Activated B cell treated with CpG ODN at 0.5 μM for 24 hours (primary cell): ENCODE results near the gene CNTN4. TPM values are rescaled to one million over a fixed set of nuclear protein-coding genes. Genes with fewer than 3 reads are reported as not detected.

ENCODE experiments used
- ATAC-seq: fragments of 200-7000 bp; cut with Tn5 transposase; one replicate; pipeline ENCODE4 v1.10.0; 2021; ENCODE audit warnings: low read depth, mild to moderate bottlenecking, moderate library complexity
- CTCF ChIA-PET: fragments of 350-600 bp; sonication (Branson Sonifier 250); formaldehyde crosslinking; loops from one replicate; lab custom pipeline; 2021; ENCODE audit warnings: antibody characterized with exemption; lab: Charles Lee
- POLR2A ChIA-PET: fragments of 350-600 bp; sonication (Branson Sonifier 250); formaldehyde crosslinking; loops from one replicate; lab custom pipeline; 2021; ENCODE audit warnings: antibody characterized with exemption; lab: Charles Lee
- DNase-seq: peaks from one replicate; pipeline ENCODE4 v3.0.0; 2022
- H3K27ac Mint-ChIP-seq: one replicate; pipeline ENCODE4 v1.8.0; 2020; ENCODE audit warnings: mixed read lengths
- H3K27me3 Mint-ChIP-seq: one replicate; pipeline ENCODE4 v1.8.0; 2021; ENCODE audit warnings: mixed read lengths
- H3K36me3 Mint-ChIP-seq: one replicate; pipeline ENCODE4 v1.8.0; 2021; ENCODE audit warnings: low read depth, mixed read lengths
- H3K4me1 Mint-ChIP-seq: one replicate; pipeline ENCODE4 v1.8.0; 2021; ENCODE audit warnings: mixed read lengths
- H3K4me3 Mint-ChIP-seq: one replicate; pipeline ENCODE4 v1.8.0; 2020; ENCODE audit warnings: mild to moderate bottlenecking, mixed read lengths
- H3K9me3 Mint-ChIP-seq: one replicate; pipeline ENCODE4 v1.8.0; 2020; ENCODE audit warnings: mixed read lengths
- intact Hi-C: fragments of 100-400 bp; cut with micrococcal nuclease; formaldehyde crosslinking; loops from one replicate; pipeline ENCODE4 v1.15.1; 2024
- total RNA-seq: library from RNA; stranded (reverse); gene quantifications from 2 replicates; pipeline ENCODE4 v1.2.3, GENCODE V29; 2022
- TF ChIP-seq, protein P1 (sequence below): fragments of 200-600 bp; IDR thresholded peaks from one replicate; pipeline ENCODE4 v1.8.0; 2022; ENCODE audit warnings: antibody characterized with exemption, mild to moderate bottlenecking

Gene CNTN4
- total RNA-seq, 1 donor from 2014 or later, result not detected

DNA sequence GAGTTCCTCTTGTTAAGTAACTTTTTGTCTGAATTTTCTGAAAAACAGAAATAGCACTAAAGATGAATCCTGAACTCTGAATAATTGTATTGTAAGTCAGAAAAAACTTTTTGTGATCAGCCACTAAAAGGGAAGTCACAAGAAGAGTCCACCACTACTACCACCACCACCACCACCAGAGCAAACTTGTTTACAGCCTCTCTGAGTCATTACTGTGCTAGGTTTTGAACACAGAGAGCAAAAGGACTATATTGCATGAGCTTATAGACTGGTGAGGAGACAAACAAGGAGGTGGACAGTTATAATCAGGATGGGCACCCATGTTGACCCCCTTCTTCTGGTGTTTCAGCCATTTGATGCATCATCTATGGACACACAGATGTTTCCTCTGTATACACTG, 869.8 kb downstream of the CNTN4 start:
- intact Hi-C loops, result no loop called here
- Mint-ChIP-seq H3K4me3 (no peak overlapping the region), H3K4me1 (no peaks in the 10 kb centered on the region), H3K27ac (no peak overlapping the region), H3K36me3 (no peaks in the 10 kb centered on the region), H3K27me3 (peaks cover 11% of the 10 kb centered on the region), H3K9me3 (no peaks in the 10 kb centered on the region)
- no peak for ATAC-seq
- TF ChIP-seq, protein P1, sequence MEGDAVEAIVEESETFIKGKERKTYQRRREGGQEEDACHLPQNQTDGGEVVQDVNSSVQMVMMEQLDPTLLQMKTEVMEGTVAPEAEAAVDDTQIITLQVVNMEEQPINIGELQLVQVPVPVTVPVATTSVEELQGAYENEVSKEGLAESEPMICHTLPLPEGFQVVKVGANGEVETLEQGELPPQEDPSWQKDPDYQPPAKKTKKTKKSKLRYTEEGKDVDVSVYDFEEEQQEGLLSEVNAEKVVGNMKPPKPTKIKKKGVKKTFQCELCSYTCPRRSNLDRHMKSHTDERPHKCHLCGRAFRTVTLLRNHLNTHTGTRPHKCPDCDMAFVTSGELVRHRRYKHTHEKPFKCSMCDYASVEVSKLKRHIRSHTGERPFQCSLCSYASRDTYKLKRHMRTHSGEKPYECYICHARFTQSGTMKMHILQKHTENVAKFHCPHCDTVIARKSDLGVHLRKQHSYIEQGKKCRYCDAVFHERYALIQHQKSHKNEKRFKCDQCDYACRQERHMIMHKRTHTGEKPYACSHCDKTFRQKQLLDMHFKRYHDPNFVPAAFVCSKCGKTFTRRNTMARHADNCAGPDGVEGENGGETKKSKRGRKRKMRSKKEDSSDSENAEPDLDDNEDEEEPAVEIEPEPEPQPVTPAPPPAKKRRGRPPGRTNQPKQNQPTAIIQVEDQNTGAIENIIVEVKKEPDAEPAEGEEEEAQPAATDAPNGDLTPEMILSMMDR, result no peak
- no peak for DNase-seq
- ChIA-PET POLR2A (no interaction called here), CTCF (no interaction called here)

DNA sequence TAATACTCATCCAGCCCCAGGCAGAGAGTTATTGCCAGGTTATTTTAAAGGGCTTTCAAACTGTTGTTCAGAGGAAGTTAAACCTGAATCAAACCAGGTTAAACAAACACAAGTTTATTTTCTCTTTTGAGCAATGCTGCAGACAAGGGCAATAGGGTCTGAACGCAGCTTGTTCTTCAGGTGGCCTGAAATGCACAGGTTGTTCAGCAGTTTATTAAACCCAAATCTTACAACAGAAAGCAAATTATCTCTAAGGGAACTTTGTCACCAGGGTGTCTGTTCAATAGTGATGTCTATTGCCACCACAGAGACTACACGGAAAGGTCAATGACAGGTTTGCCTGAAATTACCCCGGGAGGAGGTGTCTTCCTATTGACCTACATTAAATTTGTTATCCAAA, 877.5 kb downstream of the CNTN4 start:
- TF ChIP-seq, protein P1, result no peak
- CTCF ChIA-PET, result no interaction called here

DNA sequence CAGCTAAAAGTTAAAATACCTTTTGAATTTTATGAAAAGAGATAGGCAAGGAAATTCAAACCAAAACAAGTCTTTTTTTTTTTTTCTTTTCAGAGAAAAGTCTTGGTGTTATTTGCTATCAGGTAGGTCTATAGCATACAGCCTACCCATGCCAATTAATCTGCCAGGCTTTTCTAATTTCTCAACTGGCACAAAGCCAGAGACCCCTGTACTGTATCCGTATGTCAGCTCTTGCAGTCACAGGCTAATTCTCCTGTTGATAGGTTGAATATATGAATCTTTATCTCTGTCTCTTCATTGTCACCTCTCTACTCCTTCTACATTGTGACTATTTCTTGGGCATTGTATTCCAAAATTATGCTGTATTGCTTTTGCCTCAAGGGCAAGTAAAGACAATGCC, 878.1 kb downstream of the CNTN4 start:
- intact Hi-C loops, result no loop called here
- H3K9me3 Mint-ChIP-seq, result no peaks in the 10 kb centered on the region

More for the DNA sequence above, 877.5 kb downstream of the CNTN4 start:
- Mint-ChIP-seq H3K27ac (no peak overlapping the region), H3K27me3 (peaks cover 7% of the 10 kb centered on the region), H3K4me1 (no peaks in the 10 kb centered on the region), H3K4me3 (no peak overlapping the region), H3K9me3 (no peaks in the 10 kb centered on the region), H3K36me3 (no peaks in the 10 kb centered on the region)
- intact Hi-C loops, result no loop called here
- DNase-seq (no peak), ATAC-seq (no peak)
- POLR2A ChIA-PET, result no interaction called here

DNA sequence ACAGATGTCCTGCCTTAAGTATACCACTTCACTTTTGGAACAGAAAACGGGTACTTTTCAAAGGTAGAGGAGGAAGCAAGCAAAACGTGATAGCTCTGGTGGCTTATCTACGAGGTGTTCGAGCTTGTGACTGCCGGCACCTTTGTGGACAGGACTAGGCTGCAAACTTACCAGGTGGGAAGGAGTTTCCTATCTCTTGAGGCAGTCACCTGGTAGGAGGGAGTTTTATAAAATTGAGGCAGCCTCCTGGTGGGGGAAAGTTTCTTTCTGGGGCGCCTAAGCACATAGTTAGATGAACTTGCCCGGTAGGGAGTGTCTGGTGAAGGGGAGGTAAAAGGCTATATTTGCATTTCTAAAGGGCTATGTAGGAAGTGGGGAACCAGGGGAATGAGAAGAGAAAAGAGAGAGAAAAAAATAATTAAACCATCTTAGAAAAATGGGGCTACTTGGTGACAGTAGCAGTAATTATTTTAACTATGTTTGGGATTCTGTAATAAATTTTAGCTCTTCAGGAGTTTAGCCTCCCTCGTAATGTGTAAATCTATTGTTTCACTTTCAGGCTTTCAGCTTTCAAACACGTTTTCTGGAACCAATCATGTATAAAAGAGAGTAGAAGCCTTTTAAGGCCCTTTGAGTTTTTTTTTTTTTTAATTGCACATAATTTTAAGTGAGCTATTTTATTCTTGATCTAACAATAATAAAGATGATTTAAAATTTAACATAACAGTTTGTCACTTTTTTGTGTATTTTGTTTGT, 880.5 kb downstream of the CNTN4 start:
- Mint-ChIP-seq H3K27ac (no peak overlapping the region), H3K4me1 (no peaks in the 10 kb centered on the region), H3K27me3 (peaks cover 2% of the 10 kb centered on the region), H3K4me3 (no peak overlapping the region), H3K9me3 (no peaks in the 10 kb centered on the region), H3K36me3 (no peaks in the 10 kb centered on the region)
- ATAC-seq (no peak), DNase-seq (no peak)
- POLR2A ChIA-PET, result interaction anchor here (0.6 kb wide), 1 partner anchor 150 kb away, joined by 3 read pairs; no protein-coding TSS in a partner anchor
- TF ChIP-seq, protein P1, result no peak
- CTCF ChIA-PET, result no interaction called here
- intact Hi-C loops, result no loop called here

More for the DNA sequence above, 878.1 kb downstream of the CNTN4 start:
- Mint-ChIP-seq H3K4me3 (no peak overlapping the region), H3K36me3 (no peaks in the 10 kb centered on the region), H3K4me1 (no peaks in the 10 kb centered on the region), H3K27me3 (peaks cover 7% of the 10 kb centered on the region), H3K27ac (no peak overlapping the region)
- ATAC-seq (no peak), DNase-seq (no peak)
- POLR2A ChIA-PET, result no interaction called here
- TF ChIP-seq, protein P1, result no peak
- CTCF ChIA-PET, result no interaction called here

DNA sequence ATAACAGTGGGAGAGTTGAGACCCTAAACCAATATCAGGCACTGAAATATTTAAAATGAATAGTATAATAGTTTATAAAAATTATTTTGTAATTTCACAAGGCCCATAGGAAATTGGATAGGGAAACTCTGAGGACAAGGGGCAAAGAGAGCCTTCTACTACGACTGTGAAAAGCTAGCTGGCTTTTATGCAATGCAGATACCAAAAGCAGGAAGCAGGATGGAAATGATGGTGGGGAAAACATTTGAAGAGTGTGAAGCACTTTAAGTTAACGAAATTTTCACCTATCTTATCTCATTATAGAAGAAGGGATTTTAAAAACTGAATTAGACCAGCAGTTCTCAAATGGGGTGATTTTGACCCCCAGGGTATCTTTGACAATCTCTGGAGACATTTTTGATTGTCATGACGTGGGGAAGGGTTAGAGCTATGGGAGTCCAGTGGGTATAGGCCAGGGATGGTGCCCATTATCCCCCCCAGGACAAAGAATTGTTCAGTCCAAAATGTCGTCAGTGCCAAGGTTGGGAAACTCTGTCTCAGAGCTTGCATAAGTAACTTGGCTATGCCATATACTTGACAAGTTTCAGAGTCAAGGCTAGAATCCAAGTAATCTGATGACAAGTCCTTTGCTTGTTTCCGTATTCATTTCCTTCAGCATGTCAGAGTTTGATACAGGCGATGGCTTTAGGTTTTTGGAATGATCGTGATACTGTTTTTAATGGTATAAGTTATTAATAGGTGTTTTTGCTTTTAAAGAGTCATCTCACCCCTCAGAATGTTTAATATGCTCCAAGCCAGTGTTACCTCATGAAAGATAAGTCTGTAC, 885.6 kb downstream of the CNTN4 start:
- no peak for ATAC-seq
- POLR2A ChIA-PET, result no interaction called here

More for the DNA sequence above, 885.6 kb downstream of the CNTN4 start:
- intact Hi-C loops, result no loop called here
- H3K9me3 Mint-ChIP-seq, result no peaks in the 10 kb centered on the region
- no peak for DNase-seq
- CTCF ChIA-PET, result no interaction called here
- no peak overlapping the region for H3K27ac Mint-ChIP-seq
- no peaks in the 10 kb centered on the region for H3K36me3 Mint-ChIP-seq
- no peaks in the 10 kb centered on the region for H3K4me1 Mint-ChIP-seq
- TF ChIP-seq, protein P1, result no peak
- no peaks in the 10 kb centered on the region for H3K27me3 Mint-ChIP-seq
- no peak overlapping the region for H3K4me3 Mint-ChIP-seq
